Measurements from ENCODE around the gene CEP70.
A peak's percentile ranks its signal among the peaks of the same experiment; 100 is the strongest.
"Not testable (repeated sequence)": the region's sequence is repeated elsewhere in the genome, so short reads cannot be mapped to it uniquely, and the experiment has no call there.

The CEP70 gene

GRCh38 chr3:138498991-138499390, 95.1 kb downstream of the CEP70 start:
- no peak overlapping the region for H3K4me2 ChIP-seq (ENCODE audit: low read length)
- no peak overlapping the region for H3K9ac ChIP-seq (ENCODE audit: low read depth, low read length)
- H3K36me3 ChIP-seq (ENCODE audit: insufficient read depth, low read length), result no peaks in the 10 kb centered on the region
- no peaks in the 10 kb centered on the region for H3K27me3 ChIP-seq (ENCODE audit: control insufficient read depth, insufficient read depth, low read length)
- peaks cover 12% of the 10 kb centered on the region for H3K4me1 ChIP-seq (ENCODE audit: control insufficient read depth, insufficient read depth, low read length)
- no peaks in the 10 kb centered on the region for H3K9me3 ChIP-seq (replicated peaks; ENCODE audit: low read length)
- no peak overlapping the region for H3K4me3 ChIP-seq (ENCODE audit: low read length)

- H3K4me2 ChIP-seq (ENCODE audit: low read length), result no peak overlapping the region
- peaks cover 24% of the 10 kb centered on the region for H3K4me1 ChIP-seq (ENCODE audit: control insufficient read depth, insufficient read depth, low read length)
- H3K9me3 ChIP-seq (replicated peaks; ENCODE audit: low read length), result no peaks in the 10 kb centered on the region
- no peak overlapping the region for H3K4me3 ChIP-seq (ENCODE audit: low read length)
- H3K36me3 ChIP-seq (ENCODE audit: insufficient read depth, low read length), result no peaks in the 10 kb centered on the region
- no peak overlapping the region for H3K9ac ChIP-seq (ENCODE audit: low read depth, low read length)
- H3K27me3 ChIP-seq (ENCODE audit: control insufficient read depth, insufficient read depth, low read length), result no peaks in the 10 kb centered on the region
These were observed 96.2 kb downstream of the CEP70 start for GRCh38 chr3:138497851-138498250.

GRCh38 chr3:138497021-138497420, 97.0 kb downstream of the CEP70 start:
- H3K27me3 ChIP-seq (ENCODE audit: control insufficient read depth, insufficient read depth, low read length), result no peaks in the 10 kb centered on the region
- H3K4me1 ChIP-seq (ENCODE audit: control insufficient read depth, insufficient read depth, low read length), result peaks cover 24% of the 10 kb centered on the region
- H3K9me3 ChIP-seq (replicated peaks; ENCODE audit: low read length), result no peaks in the 10 kb centered on the region
- H3K9ac ChIP-seq (ENCODE audit: low read depth, low read length), result no peak overlapping the region
- no peak overlapping the region for H3K4me3 ChIP-seq (ENCODE audit: low read length)
- H3K4me2 ChIP-seq (ENCODE audit: low read length), result no peak overlapping the region
- H3K36me3 ChIP-seq (ENCODE audit: insufficient read depth, low read length), result no peaks in the 10 kb centered on the region

- no peaks in the 10 kb centered on the region for H3K9me3 ChIP-seq (replicated peaks; ENCODE audit: low read length)
- H3K4me2 ChIP-seq (ENCODE audit: low read length), result no peak overlapping the region
- H3K27me3 ChIP-seq (ENCODE audit: control insufficient read depth, insufficient read depth, low read length), result no peaks in the 10 kb centered on the region
- H3K36me3 ChIP-seq (ENCODE audit: insufficient read depth, low read length), result no peaks in the 10 kb centered on the region
- no peak overlapping the region for H3K4me3 ChIP-seq (ENCODE audit: low read length)
- peaks cover 24% of the 10 kb centered on the region for H3K4me1 ChIP-seq (ENCODE audit: control insufficient read depth, insufficient read depth, low read length)
- no peak overlapping the region for H3K9ac ChIP-seq (ENCODE audit: low read depth, low read length)
These were observed 97.6 kb downstream of the CEP70 start for GRCh38 chr3:138496436-138496835.

GRCh38 chr3:138495638-138496037, 98.4 kb downstream of the CEP70 start:
- peaks cover 24% of the 10 kb centered on the region for H3K4me1 ChIP-seq (ENCODE audit: control insufficient read depth, insufficient read depth, low read length)
- not testable (repeated sequence) for H3K4me3 ChIP-seq (ENCODE audit: low read length); H3K9ac ChIP-seq (ENCODE audit: low read depth, low read length); H3K36me3 ChIP-seq (ENCODE audit: insufficient read depth, low read length); H3K9me3 ChIP-seq (replicated peaks; ENCODE audit: low read length); H3K4me2 ChIP-seq (ENCODE audit: low read length); H3K27me3 ChIP-seq (ENCODE audit: control insufficient read depth, insufficient read depth, low read length)

GRCh38 chr3:138494607-138494929, 99.5 kb downstream of the CEP70 start:
- Histone ChIP-seq H3K36me3 (ENCODE audit: insufficient read depth, low read length) (no peaks in the 10 kb centered on the region), H3K9ac (ENCODE audit: low read depth, low read length) (no peak overlapping the region), H3K4me1 (ENCODE audit: control insufficient read depth, insufficient read depth, low read length) (peaks cover 24% of the 10 kb centered on the region), H3K27me3 (ENCODE audit: control insufficient read depth, insufficient read depth, low read length) (no peaks in the 10 kb centered on the region), H3K4me3 (ENCODE audit: low read length) (no peak overlapping the region), H3K9me3 (replicated peaks; ENCODE audit: low read length) (no peaks in the 10 kb centered on the region), H3K4me2 (ENCODE audit: low read length) (peak overlapping the region; percentile 8)

- Histone ChIP-seq H3K9me3 (replicated peaks; ENCODE audit: low read length) (no peaks in the 10 kb centered on the region), H3K4me2 (ENCODE audit: low read length) (peak overlapping the region; percentile 46), H3K27me3 (ENCODE audit: control insufficient read depth, insufficient read depth, low read length) (no peaks in the 10 kb centered on the region), H3K4me3 (ENCODE audit: low read length) (no peak overlapping the region), H3K4me1 (ENCODE audit: control insufficient read depth, insufficient read depth, low read length) (peaks cover 24% of the 10 kb centered on the region), H3K9ac (ENCODE audit: low read depth, low read length) (no peak overlapping the region), H3K36me3 (ENCODE audit: insufficient read depth, low read length) (no peaks in the 10 kb centered on the region)
These were observed 100.1 kb downstream of the CEP70 start for GRCh38 chr3:138493804-138494606.

GRCh38 chr3:138492980-138493675, 100.9 kb downstream of the CEP70 start:
- Histone ChIP-seq H3K9ac (ENCODE audit: low read depth, low read length) (no peak overlapping the region), H3K36me3 (ENCODE audit: insufficient read depth, low read length) (no peaks in the 10 kb centered on the region), H3K9me3 (replicated peaks; ENCODE audit: low read length) (no peaks in the 10 kb centered on the region), H3K27me3 (ENCODE audit: control insufficient read depth, insufficient read depth, low read length) (no peaks in the 10 kb centered on the region), H3K4me2 (ENCODE audit: low read length) (no peak overlapping the region), H3K4me3 (ENCODE audit: low read length) (no peak overlapping the region), H3K4me1 (ENCODE audit: control insufficient read depth, insufficient read depth, low read length) (peaks cover 24% of the 10 kb centered on the region)

GRCh38 chr3:138491971-138492370, 102.1 kb downstream of the CEP70 start:
- no peaks in the 10 kb centered on the region for H3K9me3 ChIP-seq (replicated peaks; ENCODE audit: low read length)

GRCh38 chr3:138486580-138486979, 107.5 kb downstream of the CEP70 start:
- not testable (repeated sequence) for H3K4me2 ChIP-seq (ENCODE audit: low read length); H3K9me3 ChIP-seq (replicated peaks; ENCODE audit: low read length); H3K4me1 ChIP-seq (ENCODE audit: control insufficient read depth, insufficient read depth, low read length); H3K4me3 ChIP-seq (ENCODE audit: low read length); H3K9ac ChIP-seq (ENCODE audit: low read depth, low read length); H3K36me3 ChIP-seq (ENCODE audit: insufficient read depth, low read length); H3K27me3 ChIP-seq (ENCODE audit: control insufficient read depth, insufficient read depth, low read length)

More at GRCh38 chr3:138491971-138492370, 102.1 kb downstream of the CEP70 start:
- H3K9ac ChIP-seq (ENCODE audit: low read depth, low read length), result no peak overlapping the region
- no peaks in the 10 kb centered on the region for H3K36me3 ChIP-seq (ENCODE audit: insufficient read depth, low read length)
- H3K27me3 ChIP-seq (ENCODE audit: control insufficient read depth, insufficient read depth, low read length), result no peaks in the 10 kb centered on the region
- H3K4me1 ChIP-seq (ENCODE audit: control insufficient read depth, insufficient read depth, low read length), result peaks cover 24% of the 10 kb centered on the region
- no peak overlapping the region for H3K4me2 ChIP-seq (ENCODE audit: low read length)
- no peak overlapping the region for H3K4me3 ChIP-seq (ENCODE audit: low read length)

GRCh38 chr3:138484672-138485071, 109.4 kb downstream of the CEP70 start:
- H3K9me3 ChIP-seq (replicated peaks; ENCODE audit: low read length); H3K36me3 ChIP-seq (ENCODE audit: insufficient read depth, low read length); H3K4me3 ChIP-seq (ENCODE audit: low read length); H3K27me3 ChIP-seq (ENCODE audit: control insufficient read depth, insufficient read depth, low read length); H3K4me1 ChIP-seq (ENCODE audit: control insufficient read depth, insufficient read depth, low read length); H3K4me2 ChIP-seq (ENCODE audit: low read length); H3K9ac ChIP-seq (ENCODE audit: low read depth, low read length): not testable (repeated sequence)

- Histone ChIP-seq H3K4me3 (ENCODE audit: low read length) (no peak overlapping the region), H3K36me3 (ENCODE audit: insufficient read depth, low read length) (no peaks in the 10 kb centered on the region), H3K4me2 (ENCODE audit: low read length) (no peak overlapping the region), H3K27me3 (ENCODE audit: control insufficient read depth, insufficient read depth, low read length) (no peaks in the 10 kb centered on the region), H3K9me3 (replicated peaks; ENCODE audit: low read length) (no peaks in the 10 kb centered on the region), H3K9ac (ENCODE audit: low read depth, low read length) (no peak overlapping the region), H3K4me1 (ENCODE audit: control insufficient read depth, insufficient read depth, low read length) (no peaks in the 10 kb centered on the region)
These were observed 114.6 kb downstream of the CEP70 start for GRCh38 chr3:138479438-138479863.

Data from skeletal muscle satellite cell (primary cell).